Aortic smooth muscle cell (primary cell): ENCODE data around the gene MYL5. TPM values are rescaled to one million over a fixed set of nuclear protein-coding genes. Genes with fewer than 3 reads are reported as not detected.

Experiments
- total RNA-seq: library from RNA; depleted of rRNA; stranded (reverse); fragments of >200 nt; gene quantifications from 2 replicates; pipeline ENCODE4 v1.2.3, GENCODE V29; 2014

MYL5 gene, protein sequence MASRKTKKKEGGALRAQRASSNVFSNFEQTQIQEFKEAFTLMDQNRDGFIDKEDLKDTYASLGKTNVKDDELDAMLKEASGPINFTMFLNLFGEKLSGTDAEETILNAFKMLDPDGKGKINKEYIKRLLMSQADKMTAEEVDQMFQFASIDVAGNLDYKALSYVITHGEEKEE
- 18.9 and 27.5 TPM in 2 replicates for total RNA-seq

DNA sequence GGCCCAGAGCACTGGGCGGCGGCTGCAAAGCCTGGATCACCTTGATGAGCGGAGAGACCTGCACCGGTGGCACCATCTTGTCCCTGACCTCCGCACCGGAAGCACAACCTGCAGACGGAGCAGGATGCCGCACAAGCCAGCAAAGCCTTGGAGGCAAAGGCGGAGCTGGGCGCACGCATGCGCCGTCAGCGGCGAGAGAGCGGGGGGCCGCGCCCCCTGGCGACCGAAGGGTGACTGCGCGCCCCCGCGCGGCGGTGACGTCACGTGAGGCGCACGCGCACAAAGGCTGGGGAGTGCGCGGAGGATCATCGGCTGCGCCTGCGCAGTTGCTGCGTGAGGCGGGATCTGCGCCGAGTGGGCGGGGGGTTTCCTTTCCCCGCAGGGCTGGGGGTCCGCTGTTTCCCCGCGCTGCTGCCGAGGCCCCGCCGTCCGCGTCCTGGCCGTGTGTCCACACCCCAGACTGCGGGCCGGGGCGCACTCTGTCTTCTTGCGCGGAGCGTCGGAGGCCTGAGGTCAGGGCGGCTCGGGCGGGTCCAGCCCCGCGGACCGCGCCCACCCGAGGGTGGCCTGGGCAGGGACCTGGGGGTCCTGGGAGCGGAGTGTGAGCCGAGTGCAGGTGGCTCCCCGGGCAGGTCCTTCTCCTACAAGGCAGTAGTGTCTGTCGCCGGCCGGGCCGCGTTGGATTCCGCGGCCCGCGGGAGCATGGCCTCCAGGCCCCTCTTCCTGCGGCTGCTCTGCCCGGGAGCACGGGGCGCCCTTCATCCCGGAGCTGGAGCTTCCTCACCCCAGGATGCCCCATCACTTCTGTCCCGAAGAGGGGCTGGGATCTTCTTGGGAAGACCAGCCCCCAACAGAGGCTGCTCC is at the start of gene MYL5, which contains the start of gene ATP5ME:
MYL5 (plus strand) TSS at position 371 of the 864 bp plus-strand sequence. CDS start 3,485 bp downstream, outside the sequence.
ATP5ME (minus strand) TSS at position 105 of the 864 bp plus-strand sequence; CDS start at position 76, 29 bp downstream.

DNA sequence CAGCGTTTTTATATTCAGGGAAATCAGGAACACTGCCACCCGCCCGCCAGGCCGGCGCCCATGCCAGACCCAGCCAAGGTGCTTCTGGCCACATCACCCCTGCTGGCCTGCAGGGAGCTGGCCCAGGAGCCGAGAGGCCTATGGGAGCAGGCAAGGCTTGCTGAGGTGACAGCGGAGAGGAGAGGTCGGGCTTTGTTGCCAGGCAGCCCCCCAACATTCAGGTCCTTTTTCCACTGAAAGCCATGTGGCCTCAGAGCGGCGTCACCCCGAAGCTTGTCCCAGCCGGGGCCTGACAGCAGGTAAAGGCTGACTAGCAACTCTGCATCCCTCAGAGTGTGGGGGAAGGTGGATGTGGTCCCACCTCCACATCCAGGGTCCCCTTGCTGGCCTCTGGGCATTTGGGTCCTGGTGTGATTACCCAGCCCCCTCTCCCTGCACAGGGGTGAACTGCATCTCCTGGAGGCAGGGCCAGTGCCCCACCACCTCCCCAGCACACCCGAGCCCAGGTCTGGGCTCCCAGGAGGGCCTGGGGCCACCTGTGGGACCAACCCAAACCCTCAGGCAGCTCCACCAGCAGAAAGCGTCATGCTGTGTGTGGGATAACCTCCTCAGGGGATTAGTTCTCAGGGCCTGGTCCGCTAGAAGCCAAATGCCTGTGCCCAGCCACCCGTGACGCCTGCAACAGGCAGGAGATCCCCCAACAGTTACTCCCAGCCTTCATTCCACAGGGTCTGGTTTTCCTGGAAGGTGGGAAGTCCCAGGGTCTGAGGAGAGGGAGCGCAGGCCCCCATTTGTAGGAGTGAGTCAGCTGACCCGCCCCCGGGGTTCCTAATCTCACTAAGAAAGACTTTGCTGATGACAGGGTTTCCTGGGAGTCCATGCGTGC is 49.4 kb upstream of the MYL5 start, which contains the start of gene PDE6B:
PDE6B (plus strand) TSS at position 869 of the 886 bp plus-strand sequence. CDS start 54 bp downstream, outside the sequence.

DNA sequence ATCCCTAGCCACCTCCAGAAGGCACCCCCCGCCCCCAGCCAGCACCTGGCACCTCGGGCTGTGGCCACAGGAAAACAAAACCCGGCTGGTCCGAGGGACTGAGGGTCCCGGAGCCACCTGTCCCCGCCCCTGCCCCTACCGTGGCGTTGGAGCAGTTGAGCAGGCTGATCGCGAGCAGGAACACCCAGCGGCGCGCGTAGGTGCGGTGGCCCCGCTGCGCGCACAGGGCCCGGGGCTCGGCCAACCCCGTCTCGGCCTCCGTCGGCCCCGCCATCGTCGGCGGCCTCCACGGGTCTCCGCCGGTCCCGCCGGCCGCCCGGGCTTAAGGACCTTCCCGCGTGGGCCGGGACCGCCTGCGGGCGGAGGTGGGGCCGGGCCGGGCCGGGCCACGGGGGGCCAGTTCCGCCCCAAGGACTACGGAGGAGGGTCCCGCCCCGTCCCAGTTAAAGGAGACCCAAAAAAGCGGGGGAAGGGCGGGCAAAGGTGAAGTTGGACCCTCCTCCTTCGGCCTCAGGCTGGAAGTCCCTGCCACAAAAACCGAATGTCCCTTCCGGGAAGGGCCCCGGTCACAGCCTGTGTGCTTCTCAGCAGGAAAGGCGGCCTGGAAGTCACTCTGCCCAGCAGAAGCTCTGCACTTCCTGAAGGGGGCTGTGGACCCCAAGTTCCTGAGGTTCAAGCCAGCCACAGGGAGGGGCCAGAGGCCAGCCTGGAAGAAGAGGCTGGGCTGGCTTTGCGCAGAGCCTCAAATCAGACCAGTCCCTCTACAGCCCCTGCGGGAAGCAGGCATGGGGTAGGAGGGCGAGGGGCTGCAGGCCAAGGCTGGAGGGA is 14.7 kb downstream of the MYL5 start, which contains the start of gene SLC49A3:
SLC49A3 (minus strand) TSS at position 298 of the 828 bp plus-strand sequence; CDS start at position 274, 24 bp downstream.

DNA sequence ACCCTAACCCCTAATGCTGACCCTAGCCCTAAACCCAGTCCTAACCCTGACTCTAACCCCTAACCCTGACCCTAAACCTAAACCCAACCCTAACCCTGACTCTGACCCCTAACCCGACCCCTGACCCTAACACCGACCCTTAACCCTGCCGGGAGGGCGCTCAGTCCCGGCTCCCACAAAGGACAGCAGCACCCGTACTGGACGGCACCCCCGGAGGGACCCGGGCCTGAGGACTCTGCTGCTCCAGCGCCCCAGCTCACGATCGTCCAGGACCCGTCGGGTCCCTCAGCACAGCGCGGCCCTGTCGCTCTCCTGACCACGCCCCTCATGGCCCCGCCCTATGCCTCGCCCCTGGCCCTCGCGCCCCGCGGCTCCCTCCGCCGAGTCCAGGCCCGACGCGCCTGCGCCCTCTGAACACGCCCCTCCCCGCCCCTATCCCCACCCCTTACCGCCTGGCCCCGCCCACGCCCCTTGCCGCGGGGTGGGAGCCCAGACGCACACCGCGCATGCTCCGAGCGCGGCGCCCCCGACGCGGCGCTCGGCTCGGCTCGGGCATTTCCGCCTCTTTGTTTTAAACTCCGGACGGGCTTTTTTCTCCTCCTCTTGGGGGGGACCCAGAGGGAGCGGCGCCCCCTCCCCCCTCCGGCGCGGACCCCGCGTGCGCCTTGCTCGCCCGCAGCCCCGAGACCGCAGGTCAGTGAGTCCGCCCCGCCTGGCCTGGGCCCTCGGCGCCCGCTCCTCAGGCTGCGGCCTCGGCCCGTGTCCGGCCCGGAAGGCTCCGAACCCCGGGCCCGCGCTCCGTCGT is 31.1 kb downstream of the MYL5 start, which contains the start of gene PCGF3:
PCGF3 (plus strand) TSS at position 555 of the 805 bp plus-strand sequence. CDS start 27,849 bp downstream, outside the sequence.

Other genes starting within 250 kb of the MYL5 start
- gene ZNF721, start 175.4 kb upstream of the MYL5 start, total RNA-seq, result 15.2 and 16.5 TPM in 2 replicates
- 48.4 and 49.4 TPM in 2 replicates for gene PIGG, start 175.3 kb upstream of the MYL5 start, total RNA-seq
- gene TMEM271, start 98.2 kb upstream of the MYL5 start, total RNA-seq, result not detected in 2 replicates
- gene PDE6B, start 49.0 kb upstream of the MYL5 start, total RNA-seq, result 0.37 TPM in 1 of 2 replicates, not detected in the other
- gene ATP5ME, start 266 bp upstream of the MYL5 start, total RNA-seq, result 351 and 373 TPM in 2 replicates
- 2.2 and 8.6 TPM in 2 replicates for gene SLC49A3, start 14.6 kb downstream of the MYL5 start, total RNA-seq
- 26.2 and 27.9 TPM in 2 replicates for gene PCGF3, start 31.3 kb downstream of the MYL5 start, total RNA-seq
- gene CPLX1, start 151.6 kb downstream of the MYL5 start, total RNA-seq, result not detected in 2 replicates